Adipose tissue (tissue), 3 donors: Measurements from ENCODE around the gene CEP70. TPM values are rescaled to one million over a fixed set of nuclear protein-coding genes. Genes with fewer than 3 reads are reported as not detected.

Experiments used
- H3K27ac ChIP-seq: one replicate; pipeline ENCODE4 v1.5.1; 2013; ENCODE audit warnings: low read depth, low read length
- WGBS, 3 donors: extraction: QIAGEN DNeasy Blood & Tissue Kit; methylation state at CpG; one replicate each; pipeline ENCODE4 v1.1.7; 2013; 5-methylcytosine and 5-hydroxymethylcytosine counted together
- polyA plus RNA-seq, 3 donors: library from polyadenylated mRNA; stranded (reverse); fragments of 200-250 nt; gene quantifications; one replicate each; pipeline ENCODE4 v1.2.3, GENCODE V29; 2013
- donor health status: healthy with polysubstance abuse.
- donor health status: Bipolar disorder and iron deficiency.
- donor health status: healthy.

CEP70 gene
- polyA plus RNA-seq, 3 donors, result 4.8 to 12.0 (median 10.7) TPM

GRCh38 chr3:138445236-138445635 lies 148.8 kb downstream of the CEP70 start:
- no peak overlapping the region for H3K27ac ChIP-seq
- WGBS, 3 donors, result 84 to 92% (median 85%) methylated on average over 7 of the region's 7 CpGs

Other genes with a start within 250 kb of the CEP70 start
- gene MRAS, start 245.7 kb downstream of the CEP70 start, polyA plus RNA-seq, result 100 to 1,000 TPM in 1 of 3 donors, 10 to 100 TPM in 2; 22.0 to 182 (median 55.7) TPM
- 1 to 10 TPM in 1 of 3 donors, under 1 TPM in 1, not detected in 1; 0.22 to 1.2 TPM for gene ESYT3, start 159.6 kb downstream of the CEP70 start, polyA plus RNA-seq
- gene FAIM, start 14.5 kb upstream of the CEP70 start, polyA plus RNA-seq, result 10 to 100 TPM; 22.2 to 37.5 (median 30.6) TPM
- 10 to 100 TPM in 2 of 3 donors, 1 to 10 TPM in 1; 8.2 to 16.5 (median 14.9) TPM for gene PIK3CB, start 240.7 kb upstream of the CEP70 start, polyA plus RNA-seq